H54 (cell line): ENCODE measurements around the gene LYPD3.
"Not testable (repeated sequence)": the region's sequence is repeated elsewhere in the genome, so short reads cannot be mapped to it uniquely, and the experiment has no call there.

Source experiments
- DNase-seq: peaks from one replicate; pipeline ENCODE4 v3.0.0; 2011; ENCODE audit warnings: low spot score, mixed read lengths; ENCODE audit not compliant: insufficient read length
- FAIRE-seq: peaks from 3 replicates; lab custom pipeline; 2011; peaks lifted over from hg19 to GRCh38; lab: Jason Lieb, UNC
- POLR2A ChIP-seq: IDR thresholded peaks from 2 replicates; pipeline ENCODE4 v1.6.1; 2011; ENCODE audit warnings: low read depth, mild to moderate bottlenecking, low read length

LYPD3 gene

GRCh38 chr19:43465468-43466120 is at the start of gene LYPD3:
TSS of gene LYPD3 (minus strand) at chr19:43465608. CDS start at chr19:43465571, 37 bp downstream.
- DNase-seq (no peak), FAIRE-seq (no peak)
- TF ChIP-seq POLR2A: no peak

GRCh38 chr19:43512399-43512798 is 47.0 kb upstream of the LYPD3 start:
- not testable (repeated sequence) for DNase-seq, FAIRE-seq

- FAIRE-seq: no peak
- no peak for DNase-seq
- TF ChIP-seq POLR2A: no peak
Observed at GRCh38 chr19:43511324-43511723, 45.9 kb upstream of the LYPD3 start.

- DNase-seq (no peak), FAIRE-seq (no peak)
Observed at GRCh38 chr19:43510713-43511112, 45.3 kb upstream of the LYPD3 start.

GRCh38 chr19:43507880-43508279 is 42.5 kb upstream of the LYPD3 start:
- no peak for TF ChIP-seq POLR2A
- no peak for FAIRE-seq
- DNase-seq: no peak

More at GRCh38 chr19:43510713-43511112, 45.3 kb upstream of the LYPD3 start:
- no peak for TF ChIP-seq POLR2A

GRCh38 chr19:43506629-43507028 is 41.2 kb upstream of the LYPD3 start:
- no peak for TF ChIP-seq POLR2A
- FAIRE-seq (no peak), DNase-seq (no peak)

- TF ChIP-seq POLR2A: no peak
- no peak for FAIRE-seq
Observed at GRCh38 chr19:43505941-43506340, 40.5 kb upstream of the LYPD3 start.

GRCh38 chr19:43505186-43505456 is 39.7 kb upstream of the LYPD3 start:
- FAIRE-seq (no peak), DNase-seq (no peak)
- TF ChIP-seq POLR2A: no peak

More at GRCh38 chr19:43505941-43506340, 40.5 kb upstream of the LYPD3 start:
- DNase-seq: no peak

GRCh38 chr19:43504426-43505185 is 39.2 kb upstream of the LYPD3 start, which contains the start of gene PHLDB3:
TSS of gene PHLDB3 (minus strand) at chr19:43504746. CDS start at chr19:43504118, 628 bp downstream.
- FAIRE-seq: no peak
- TF ChIP-seq POLR2A: no peak
- peak; percentile 62 for DNase-seq

- peak; percentile 97 for DNase-seq
- peak; percentile 32; the same call in 1 of the 2 replicates for TF ChIP-seq POLR2A
- FAIRE-seq: no peak
Observed at GRCh38 chr19:43503501-43504425, 38.4 kb upstream of the LYPD3 start.

GRCh38 chr19:43502419-43502976 is 37.1 kb upstream of the LYPD3 start:
- DNase-seq (no peak), FAIRE-seq (no peak)
- TF ChIP-seq POLR2A: no peak

GRCh38 chr19:43501661-43502418 is 36.4 kb upstream of the LYPD3 start:
- TF ChIP-seq POLR2A: no peak
- DNase-seq: no peak
- no peak for FAIRE-seq

GRCh38 chr19:43499042-43499441 is 33.6 kb upstream of the LYPD3 start:
- FAIRE-seq (no peak), DNase-seq (no peak)
- TF ChIP-seq POLR2A: no peak
